22Rv1 (cell line): ENCODE results near the gene ASIC4.

Source experiments
- H3K27ac ChIP-seq: fragments of 450-650 bp; 2 replicates; pipeline ENCODE4 v1.5.1; 2017
- CTCF ChIP-seq: fragments of 450-650 bp; IDR thresholded peaks from 2 replicates; pipeline ENCODE4 v1.5.1; 2017; ENCODE audit warnings: mild to moderate bottlenecking
- ZFX ChIP-seq: fragments of 450-650 bp; IDR thresholded peaks from 2 replicates; pipeline ENCODE4 v1.6.1; 2017; ENCODE audit warnings: antibody characterized with exemption, borderline replicate concordance

The ASIC4 gene

GRCh38 chr2:219576505-219577388, 62.5 kb downstream of the ASIC4 start:
- H3K27ac ChIP-seq = no peak overlapping the region
- TF ChIP-seq ZFX (no peak), CTCF (no peak)

- no peak for TF ChIP-seq ZFX
- TF ChIP-seq CTCF = no peak
- no peak overlapping the region for H3K27ac ChIP-seq
These were observed 64.7 kb downstream of the ASIC4 start for GRCh38 chr2:219578811-219579613.

DNA sequence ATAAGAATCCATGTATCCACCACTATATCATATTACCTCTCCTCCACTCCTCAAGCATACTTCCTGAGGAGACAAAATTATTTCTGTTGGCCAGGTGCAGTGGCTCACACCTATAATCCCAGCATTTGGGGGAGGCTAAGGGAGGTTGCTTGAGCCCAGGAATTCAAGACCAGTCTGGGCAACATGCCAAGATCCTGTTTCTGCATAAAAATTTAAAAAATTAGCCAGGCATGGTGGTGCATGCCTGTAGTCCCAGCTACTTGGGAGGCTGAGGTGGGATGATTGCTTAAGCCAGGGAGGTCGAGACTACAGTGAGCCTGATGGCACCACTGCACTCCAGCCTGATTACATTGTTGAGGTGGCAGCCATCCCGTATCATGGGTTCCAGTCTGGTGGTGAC, 67.1 kb downstream of the ASIC4 start:
- no peak for TF ChIP-seq CTCF
- TF ChIP-seq ZFX = no peak
- no peak overlapping the region for H3K27ac ChIP-seq
